CD4-positive, alpha-beta T cell treated with Interleukin-4 for 1 hour (primary cell): ENCODE results near the gene NKAPL.

Experiments
- DNase-seq, 2 donors: peaks; one replicate each; pipeline ENCODE4 v3.0.0-alpha.2; 2020 to 2022

NKAPL gene

GRCh38 chr6:28258877-28259777 is at the start of gene NKAPL:
TSS of gene NKAPL (plus strand) at chr6:28259297. CDS start at chr6:28259372, 75 bp downstream.
- DNase-seq: peak; percentile 58 to 80

- DNase-seq: no peak
Observed at GRCh38 chr6:28209753-28210535, 49.2 kb upstream of the NKAPL start.

- DNase-seq: no peak
Observed at GRCh38 chr6:28211840-28212509, 47.1 kb upstream of the NKAPL start.

- no peak for DNase-seq
Observed at GRCh38 chr6:28212510-28213212, 46.4 kb upstream of the NKAPL start.

- DNase-seq: no peak
Observed at GRCh38 chr6:28213213-28213523, 45.9 kb upstream of the NKAPL start.

- no peak for DNase-seq
Observed at GRCh38 chr6:28215425-28215824, 43.7 kb upstream of the NKAPL start.

GRCh38 chr6:28217890-28218289 is 41.2 kb upstream of the NKAPL start:
- no peak for DNase-seq

- DNase-seq: peak; percentile 22 to 27
Observed at GRCh38 chr6:28218312-28219248, 40.5 kb upstream of the NKAPL start.

- no peak for DNase-seq
Observed at GRCh38 chr6:28220257-28221133, 38.6 kb upstream of the NKAPL start.

- DNase-seq: no peak
Observed at GRCh38 chr6:28224131-28225055, 34.7 kb upstream of the NKAPL start.

- DNase-seq: peak; percentile 61 to 73
Observed at GRCh38 chr6:28225056-28225834, 33.9 kb upstream of the NKAPL start, which contains the start of gene ZSCAN9. TSS of gene ZSCAN9 (plus strand) at chr6:28225275. CDS start at chr6:28227085, 1,810 bp downstream.

- DNase-seq: no peak
Observed at GRCh38 chr6:28226460-28226859, 32.6 kb upstream of the NKAPL start.

GRCh38 chr6:28232785-28233184 is 26.3 kb upstream of the NKAPL start:
- no peak for DNase-seq

- no peak for DNase-seq
Observed at GRCh38 chr6:28235912-28236452, 23.1 kb upstream of the NKAPL start.

- no peak for DNase-seq
Observed at GRCh38 chr6:28239636-28240035, 19.5 kb upstream of the NKAPL start.

GRCh38 chr6:28240471-28240870 is 18.6 kb upstream of the NKAPL start:
- no peak for DNase-seq

- no peak for DNase-seq
Observed at GRCh38 chr6:28243946-28244345, 15.2 kb upstream of the NKAPL start.
